ENCODE data around the gene CHD3.
A peak's percentile ranks its signal among the peaks of the same experiment; 100 is the strongest.
"Not testable (repeated sequence)": the region's sequence is repeated elsewhere in the genome, so short reads cannot be mapped to it uniquely, and the experiment has no call there.

CHD3 gene

GRCh38 chr17:7931709-7932482 is 43.3 kb downstream of the CHD3 start, which contains the start of the genes CNTROB and TRAPPC1:
TSS of gene CNTROB (plus strand) at chr17:7932206. CDS start at chr17:7933080, 874 bp downstream.
TSS of gene TRAPPC1 (minus strand) at chr17:7931946. CDS start at chr17:7931829, 117 bp downstream.
- peak; percentile 99 for DNase-seq (ENCODE audit: low spot score)

GRCh38 chr17:7932483-7932891 is 43.9 kb downstream of the CHD3 start:
- DNase-seq (ENCODE audit: low spot score) = peak; percentile 33

- peak; percentile 48 for DNase-seq (ENCODE audit: low spot score)
Measured at GRCh38 chr17:7932949-7933348, 44.4 kb downstream of the CHD3 start.

DNA sequence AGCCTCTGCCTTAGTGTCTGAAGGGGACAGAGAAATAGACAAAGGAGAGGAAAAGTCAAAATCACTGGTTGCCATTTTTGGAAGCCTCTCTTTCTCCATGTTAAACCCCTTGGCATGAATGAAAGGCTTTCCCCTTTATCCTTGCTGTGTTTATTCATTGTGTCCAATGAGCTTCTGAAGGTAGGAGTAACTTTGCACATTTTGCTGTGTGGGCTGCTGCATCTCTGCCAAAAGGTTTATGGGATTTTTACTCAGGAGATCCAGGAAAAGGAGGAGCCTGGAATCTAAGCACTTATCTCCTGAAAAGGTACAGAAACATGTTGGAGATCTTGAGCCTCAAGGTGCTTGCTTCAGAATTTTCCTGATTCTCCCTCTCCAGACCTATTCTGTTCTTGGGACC is 47.3 kb downstream of the CHD3 start:
- DNase-seq (ENCODE audit: low spot score) = no peak

DNA sequence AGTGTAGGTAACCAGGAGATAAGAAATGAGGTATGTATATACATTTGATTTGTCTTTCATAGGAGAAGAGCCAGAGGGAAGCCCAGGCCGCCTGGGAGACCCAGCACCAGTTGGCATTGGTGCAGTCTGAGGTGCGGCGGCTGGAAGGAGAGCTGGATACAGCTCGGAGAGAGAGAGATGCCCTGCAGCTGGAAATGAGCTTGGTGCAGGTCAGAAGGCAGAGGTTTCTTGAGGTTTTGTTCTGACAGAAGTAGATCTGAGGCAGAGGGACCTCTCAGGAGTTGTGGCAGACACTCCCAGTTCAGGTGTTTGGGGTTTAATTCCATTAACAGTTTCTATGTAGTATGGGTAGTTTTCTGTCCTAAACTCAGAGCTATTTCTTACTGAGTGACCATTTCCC is 51.4 kb downstream of the CHD3 start:
- DNase-seq (ENCODE audit: low spot score) = no peak

DNA sequence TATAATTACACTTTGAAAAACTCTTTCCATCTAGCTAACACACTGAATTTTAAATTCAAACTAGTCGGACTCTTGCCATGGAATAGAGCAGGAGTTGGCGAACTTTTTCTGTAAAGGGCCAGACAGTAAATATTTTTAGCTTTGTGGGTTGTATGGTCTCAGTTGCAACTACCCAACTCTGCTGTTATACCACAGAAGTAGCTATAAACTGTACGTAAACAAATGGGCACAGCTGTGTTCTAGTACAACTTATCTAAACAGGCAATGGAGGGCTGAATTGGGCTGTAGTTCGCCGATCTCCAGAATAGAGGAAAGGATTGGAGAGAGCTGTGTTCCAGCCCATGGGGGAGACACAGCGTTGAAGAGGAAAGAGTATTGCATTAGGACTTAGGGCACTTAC is 52.2 kb downstream of the CHD3 start:
- DNase-seq (ENCODE audit: low spot score) = no peak

DNA sequence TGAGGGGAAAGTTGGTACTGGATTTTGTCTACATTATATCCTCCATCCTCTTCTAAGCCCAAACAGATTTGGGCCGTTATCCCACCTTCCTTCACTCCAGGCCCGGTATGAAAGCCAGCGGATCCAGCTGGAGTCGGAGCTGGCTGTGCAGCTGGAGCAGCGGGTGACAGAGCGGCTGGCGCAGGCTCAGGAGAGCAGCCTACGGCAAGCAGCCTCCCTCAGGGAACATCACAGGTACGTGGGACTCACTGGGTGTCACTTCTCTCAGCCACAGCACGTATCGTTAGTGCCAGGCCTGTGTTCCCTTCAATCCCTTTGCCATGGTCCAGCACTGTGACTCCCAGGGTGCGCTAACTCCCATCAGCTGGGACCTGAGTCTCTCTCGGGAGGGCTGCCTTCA is 54.7 kb downstream of the CHD3 start:
- DNase-seq (ENCODE audit: low spot score) = no peak

- no peak for DNase-seq (ENCODE audit: low spot score)
Measured at GRCh38 chr17:7944326-7944725, 55.7 kb downstream of the CHD3 start.

DNA sequence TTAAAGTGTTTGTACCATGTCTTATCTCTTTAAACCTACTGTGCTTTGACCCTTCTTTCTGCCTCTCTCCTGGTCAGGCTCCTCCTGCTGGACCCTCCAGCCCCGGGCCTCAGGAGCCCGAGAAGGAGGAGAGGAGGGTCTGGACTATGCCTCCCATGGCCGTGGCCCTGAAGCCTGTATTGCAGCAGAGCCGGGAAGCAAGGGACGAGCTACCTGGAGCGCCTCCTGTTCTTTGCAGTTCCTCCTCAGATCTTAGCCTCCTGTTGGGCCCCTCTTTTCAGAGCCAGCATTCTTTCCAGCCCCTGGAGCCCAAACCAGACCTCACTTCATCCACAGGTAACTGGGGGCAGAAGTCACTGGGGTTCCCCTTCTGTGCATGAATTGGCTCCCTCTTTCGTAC is 57.1 kb downstream of the CHD3 start:
- no peak for DNase-seq (ENCODE audit: low spot score)

- DNase-seq (ENCODE audit: low spot score) = no peak
Measured at GRCh38 chr17:7946441-7946840, 57.9 kb downstream of the CHD3 start.

GRCh38 chr17:7947651-7948050 is 59.1 kb downstream of the CHD3 start:
- no peak for DNase-seq (ENCODE audit: low spot score)

GRCh38 chr17:7950578-7950977 is 62.0 kb downstream of the CHD3 start:
- DNase-seq (ENCODE audit: low spot score) = no peak

GRCh38 chr17:7951143-7951792 is 62.7 kb downstream of the CHD3 start:
- no peak for DNase-seq (ENCODE audit: low spot score)

- not testable (repeated sequence) for DNase-seq (ENCODE audit: low spot score)
Measured at GRCh38 chr17:7953266-7953665, 64.7 kb downstream of the CHD3 start.

DNA sequence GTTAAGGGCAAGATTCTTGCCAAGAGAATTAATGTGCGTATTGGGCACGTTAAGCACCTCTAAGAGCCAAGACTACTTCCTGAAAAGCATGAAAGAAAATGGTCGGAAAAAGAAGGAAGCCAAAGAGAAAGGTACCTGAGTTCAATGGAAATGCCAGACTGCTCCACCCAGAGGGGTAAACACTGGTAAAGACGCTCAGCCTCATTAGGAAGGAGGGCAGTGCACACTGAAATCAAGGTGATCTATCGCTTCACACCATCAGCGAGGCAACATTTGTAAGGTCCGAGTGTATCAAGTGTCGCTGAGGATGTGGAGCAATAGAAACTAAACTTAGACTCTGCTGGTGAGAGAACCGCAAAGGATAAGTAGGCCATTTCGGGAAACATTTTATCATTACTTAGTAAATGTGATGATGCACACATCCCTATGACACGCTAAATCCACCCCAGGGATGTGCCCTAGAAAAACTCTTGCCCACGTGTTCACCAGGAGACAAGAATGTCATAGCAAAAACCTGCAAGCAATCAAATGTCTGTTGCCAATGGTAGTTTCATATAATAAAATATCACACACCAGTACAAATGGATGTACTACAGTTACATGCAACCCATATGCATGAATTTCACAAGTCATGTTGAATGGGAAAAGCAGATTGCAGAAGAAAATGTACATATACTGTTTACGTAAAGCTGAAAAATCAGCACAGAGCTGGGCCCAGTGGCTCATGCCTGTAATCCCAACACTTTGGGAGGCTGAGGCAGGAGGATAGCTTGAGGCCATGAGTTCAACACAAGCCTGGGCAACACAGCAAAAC is 67.0 kb downstream of the CHD3 start:
- no peak for DNase-seq (ENCODE audit: low spot score)

DNA sequence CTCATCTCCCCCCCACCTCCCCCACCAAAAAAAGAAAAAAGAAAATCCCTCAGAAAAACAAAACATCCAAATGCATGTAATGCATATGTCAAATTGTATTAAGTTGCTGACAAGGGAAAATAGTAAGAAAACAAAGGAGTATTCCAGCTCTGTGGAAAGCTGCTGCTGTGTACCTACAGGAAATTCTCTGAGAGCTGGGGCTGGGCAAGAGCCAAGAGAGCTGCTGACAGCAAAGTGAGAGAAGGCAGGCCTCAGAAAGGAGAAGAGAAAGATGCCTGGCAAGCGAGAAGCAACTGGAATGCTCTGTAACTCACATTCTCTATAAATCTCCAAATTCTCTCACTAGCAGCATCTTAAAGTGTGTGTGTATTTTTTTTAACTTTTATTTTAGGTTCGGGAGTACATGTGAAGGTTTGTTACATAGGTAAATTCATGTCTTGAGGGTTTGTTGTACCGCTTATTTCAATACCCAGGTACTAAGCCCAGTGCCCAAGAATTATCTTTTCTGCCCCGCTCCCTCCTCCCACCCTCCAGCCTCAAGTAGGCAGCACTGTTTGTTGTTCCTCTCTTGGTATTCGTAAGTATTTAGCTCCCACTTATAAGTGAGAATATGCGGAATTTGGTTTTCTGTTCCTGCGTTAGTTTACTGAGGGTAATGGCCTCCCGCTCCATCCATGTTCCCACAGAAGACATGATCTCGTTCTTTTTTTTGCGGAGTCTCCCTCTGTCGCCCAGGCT is 67.8 kb downstream of the CHD3 start:
- DNase-seq (ENCODE audit: low spot score) = no peak

DNA sequence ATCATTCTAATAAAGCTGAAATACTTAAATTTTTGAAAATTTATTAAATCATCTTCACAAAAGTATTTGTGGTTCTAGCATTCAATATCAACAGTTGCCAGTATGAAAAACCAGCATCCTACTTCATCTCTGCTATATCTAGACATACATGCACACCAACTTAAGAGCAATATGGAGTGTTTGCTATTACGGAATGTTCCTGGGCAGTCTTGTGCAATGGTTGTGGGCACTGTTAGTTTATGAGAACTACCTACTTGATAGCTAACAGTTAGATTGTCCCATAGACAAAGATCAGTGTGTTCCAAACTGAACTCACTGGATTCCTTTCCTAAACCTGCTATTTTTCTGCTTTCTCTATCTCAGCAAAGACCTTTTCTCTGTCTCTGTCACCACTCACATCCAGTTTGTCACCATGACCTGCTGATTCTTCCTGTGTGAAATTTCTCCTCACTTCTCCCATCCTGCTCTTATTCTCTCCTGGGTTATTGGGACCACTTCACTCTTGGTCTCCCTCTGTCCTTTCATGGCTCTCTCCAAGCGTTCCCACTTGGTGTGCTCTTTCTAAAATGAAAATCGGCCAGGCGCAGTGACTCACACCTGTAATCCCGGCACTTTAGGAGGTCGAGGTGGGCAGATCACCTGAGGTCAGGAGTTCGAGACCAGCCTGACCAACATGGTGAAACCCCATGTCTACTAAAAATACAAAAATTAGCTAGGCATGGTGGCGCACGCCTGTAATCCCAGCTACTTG is 71.1 kb downstream of the CHD3 start:
- DNase-seq (ENCODE audit: low spot score) = no peak

GRCh38 chr17:7961421-7961820 is 72.8 kb downstream of the CHD3 start:
- DNase-seq (ENCODE audit: low spot score) = no peak
